KG1 (cell line): ENCODE data around the gene PFN2.

Experiments
- DNase-seq: peaks from one replicate; lab custom pipeline; 2025; lab: John Stamatoyannopoulos, UW

PFN2 gene

DNA sequence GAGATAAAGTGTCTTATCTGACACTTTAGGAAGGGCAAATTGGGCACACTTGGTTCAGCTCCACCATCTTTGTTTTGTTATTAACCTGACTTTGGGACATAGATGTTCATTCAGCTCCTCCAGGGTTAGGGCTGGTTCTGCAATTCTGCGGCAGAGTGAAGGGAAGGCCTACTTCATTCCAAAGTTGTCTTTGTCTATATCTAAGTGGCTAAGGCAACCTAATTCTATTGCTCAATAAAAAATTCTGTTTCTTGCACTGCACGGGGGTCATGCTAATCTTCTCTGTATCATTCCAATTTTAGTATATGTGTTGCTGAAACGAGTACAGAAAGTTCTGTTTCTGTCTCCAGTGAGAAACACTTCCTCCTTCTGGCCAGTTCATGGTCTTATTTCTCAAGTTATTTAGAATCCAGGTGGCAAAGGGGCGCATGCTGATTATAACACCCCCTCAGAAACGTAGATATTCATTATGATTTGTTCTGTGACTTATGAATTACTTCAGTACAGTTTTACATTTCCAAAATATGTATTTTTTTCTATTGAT lies 53.5 kb downstream of the PFN2 start:
- no peak for DNase-seq
